Activated naive CD4-positive, alpha-beta T cell treated with anti-CD3 and anti-CD28 coated beads, Interleukin-2, amount 10 ng/mL, durations not matched to agents 7 days and 5 days (primary cell): ENCODE data around the gene CHL1.

Experiments used
- CTCF ChIA-PET: fragments of 350-600 bp; sonication (Branson Sonifier 250); formaldehyde crosslinking; loops from one replicate; lab custom pipeline; 2021; ENCODE audit warnings: antibody characterized with exemption; lab: Charles Lee
- DNase-seq: peaks from one replicate; pipeline ENCODE4 v3.0.0-alpha.2; 2020
- H3K27ac Mint-ChIP-seq: one replicate; pipeline ENCODE4 v1.8.0; 2021; ENCODE audit warnings: mild to moderate bottlenecking, moderate library complexity, mixed read lengths
- H3K27me3 Mint-ChIP-seq: one replicate; pipeline ENCODE4 v1.8.0; 2021; ENCODE audit warnings: mild to moderate bottlenecking, mixed read lengths
- H3K36me3 Mint-ChIP-seq: one replicate; pipeline ENCODE4 v1.8.0; 2021; ENCODE audit warnings: mixed read lengths
- H3K4me1 Mint-ChIP-seq: one replicate; pipeline ENCODE4 v1.8.0; 2021; ENCODE audit warnings: mixed read lengths
- H3K4me3 Mint-ChIP-seq: one replicate; pipeline ENCODE4 v1.8.0; 2021; ENCODE audit warnings: mild to moderate bottlenecking, moderate library complexity, mixed read lengths
- H3K9me3 Mint-ChIP-seq: one replicate; pipeline ENCODE4 v1.8.0; 2021; ENCODE audit warnings: mixed read lengths

The CHL1 gene

GRCh38 chr3:196311-197148, at the start of gene CHL1:
CHL1 (plus strand) TSS chr3:196763; CDS start chr3:319777, 123,014 bp downstream.
- no peak for DNase-seq
- no peaks in the 10 kb centered on the region for H3K9me3 Mint-ChIP-seq
- H3K4me1 Mint-ChIP-seq: no peaks in the 10 kb centered on the region
- CTCF ChIA-PET: no interaction called here
- no peak within 1 kb of the TSS for H3K4me3 Mint-ChIP-seq
- H3K27ac Mint-ChIP-seq: no peak within 1 kb of the TSS
- peaks cover 3% of the 10 kb centered on the region for H3K36me3 Mint-ChIP-seq
- H3K27me3 Mint-ChIP-seq: peaks cover 24% of the 10 kb centered on the region

DNA sequence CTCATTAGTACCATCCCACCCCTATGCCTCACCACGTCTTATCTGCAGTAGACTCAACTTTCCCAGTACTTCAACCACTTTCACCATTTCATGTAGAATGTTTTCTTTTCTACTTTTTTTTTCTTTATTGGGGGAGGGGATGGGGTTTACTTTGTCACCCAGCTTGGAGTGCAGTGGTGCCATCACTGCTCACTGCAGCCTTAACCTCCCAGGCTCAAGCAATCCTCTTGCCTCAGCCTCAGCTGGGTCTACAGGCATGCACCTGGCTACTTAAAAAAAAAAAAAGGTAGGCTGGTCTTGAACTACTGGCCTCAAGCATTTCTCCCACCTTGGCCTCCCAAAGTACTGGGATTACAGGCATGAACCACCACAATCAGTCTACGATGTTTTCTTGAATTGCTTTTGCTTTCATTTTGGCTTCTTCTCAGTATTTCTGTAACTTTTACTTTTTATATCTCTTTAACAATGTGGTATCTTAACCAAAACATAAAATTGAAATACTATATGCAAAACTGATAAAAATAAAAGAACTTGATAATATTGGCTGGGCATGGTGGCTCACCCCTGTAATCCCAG, 44.9 kb upstream of the CHL1 start:
- CTCF ChIA-PET: no interaction called here
- no peak overlapping the region for H3K27ac Mint-ChIP-seq
- no peaks in the 10 kb centered on the region for H3K27me3 Mint-ChIP-seq
- H3K4me1 Mint-ChIP-seq: no peaks in the 10 kb centered on the region
- H3K9me3 Mint-ChIP-seq: peaks cover 1% of the 10 kb centered on the region
- no peak overlapping the region for H3K4me3 Mint-ChIP-seq
- no peak for DNase-seq
- H3K36me3 Mint-ChIP-seq: no peaks in the 10 kb centered on the region

DNA sequence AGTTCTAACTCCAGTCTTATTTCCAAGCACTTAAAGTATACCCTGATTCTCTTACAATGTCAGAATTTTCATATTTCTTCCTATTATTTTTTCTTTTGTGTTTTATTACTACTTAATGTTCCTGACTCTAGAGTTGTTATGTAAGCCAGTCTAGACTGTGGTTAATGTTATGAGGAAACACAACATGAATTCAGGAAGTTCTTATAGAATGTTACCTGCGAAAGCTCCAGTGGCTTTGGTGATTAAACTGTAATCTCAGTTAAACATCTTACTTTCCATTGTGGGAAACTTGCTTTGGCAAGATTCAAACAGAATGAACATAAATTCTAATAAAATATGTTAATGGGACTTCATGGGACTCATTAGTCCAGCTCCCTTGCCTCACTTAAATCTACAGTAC, 36.6 kb upstream of the CHL1 start:
- no peaks in the 10 kb centered on the region for H3K27me3 Mint-ChIP-seq
- H3K4me1 Mint-ChIP-seq: no peaks in the 10 kb centered on the region
- no peak overlapping the region for H3K27ac Mint-ChIP-seq
- CTCF ChIA-PET: no interaction called here
- H3K36me3 Mint-ChIP-seq: no peaks in the 10 kb centered on the region
- DNase-seq: no peak
- no peak overlapping the region for H3K4me3 Mint-ChIP-seq
- no peaks in the 10 kb centered on the region for H3K9me3 Mint-ChIP-seq

DNA sequence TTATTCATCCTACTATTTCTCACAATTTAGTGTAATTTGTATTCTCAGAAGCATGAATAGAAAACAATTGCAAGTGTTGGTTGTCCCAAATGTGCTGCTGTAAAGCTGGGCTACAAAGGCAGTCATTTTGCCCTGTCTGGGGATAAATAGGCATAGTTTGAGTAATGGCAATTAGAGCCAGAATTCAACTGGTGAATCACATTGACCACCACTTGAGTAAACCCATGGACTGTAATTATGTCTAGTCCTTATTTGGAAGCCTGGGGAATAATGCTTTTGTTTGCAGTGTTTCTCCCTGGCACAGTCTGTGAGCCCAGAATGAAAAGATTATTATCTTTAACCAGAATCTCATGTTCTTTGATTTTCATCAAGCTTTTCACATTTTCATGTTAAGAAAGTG, 30.5 kb upstream of the CHL1 start:
- no peak for DNase-seq
- no peak overlapping the region for H3K4me3 Mint-ChIP-seq
- no peaks in the 10 kb centered on the region for H3K36me3 Mint-ChIP-seq
- H3K9me3 Mint-ChIP-seq: no peaks in the 10 kb centered on the region
- no peak overlapping the region for H3K27ac Mint-ChIP-seq
- H3K4me1 Mint-ChIP-seq: no peaks in the 10 kb centered on the region
- no peaks in the 10 kb centered on the region for H3K27me3 Mint-ChIP-seq
- CTCF ChIA-PET: no interaction called here

DNA sequence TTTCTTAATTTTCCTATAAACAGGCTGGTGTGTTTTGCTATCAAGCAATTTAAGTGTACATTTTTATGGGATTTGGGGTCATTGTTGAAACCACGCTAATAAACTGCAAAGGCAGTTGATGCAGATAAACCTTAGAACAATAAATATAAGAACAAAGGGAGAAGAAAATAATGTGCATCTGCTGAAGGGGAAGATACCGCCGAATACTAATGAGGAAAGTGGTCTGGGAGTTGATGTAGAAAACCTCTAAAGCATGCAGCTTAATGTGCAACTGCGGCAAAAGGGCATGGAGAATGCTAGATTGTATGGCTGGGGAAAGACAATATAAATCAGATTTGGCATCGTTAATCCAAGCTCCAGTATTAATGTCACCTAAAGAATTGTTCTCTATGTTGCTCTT, 29.8 kb upstream of the CHL1 start:
- H3K36me3 Mint-ChIP-seq: no peaks in the 10 kb centered on the region
- no peaks in the 10 kb centered on the region for H3K27me3 Mint-ChIP-seq
- no peak overlapping the region for H3K27ac Mint-ChIP-seq
- CTCF ChIA-PET: no interaction called here
- no peaks in the 10 kb centered on the region for H3K9me3 Mint-ChIP-seq
- H3K4me3 Mint-ChIP-seq: no peak overlapping the region
- no peaks in the 10 kb centered on the region for H3K4me1 Mint-ChIP-seq
- no peak for DNase-seq

GRCh38 chr3:173886-174285, 22.7 kb upstream of the CHL1 start:
- Mint-ChIP-seq H3K4me3 (no peak overlapping the region), H3K9me3 (no peaks in the 10 kb centered on the region), H3K4me1 (no peaks in the 10 kb centered on the region), H3K27me3 (no peaks in the 10 kb centered on the region), H3K27ac (no peak overlapping the region), H3K36me3 (no peaks in the 10 kb centered on the region)
- no peak for DNase-seq
- CTCF ChIA-PET: no interaction called here

- H3K27ac Mint-ChIP-seq: no peak overlapping the region
- CTCF ChIA-PET: no interaction called here
- H3K36me3 Mint-ChIP-seq: no peaks in the 10 kb centered on the region
- no peak overlapping the region for H3K4me3 Mint-ChIP-seq
- H3K27me3 Mint-ChIP-seq: no peaks in the 10 kb centered on the region
- no peaks in the 10 kb centered on the region for H3K9me3 Mint-ChIP-seq
- no peaks in the 10 kb centered on the region for H3K4me1 Mint-ChIP-seq
- DNase-seq: no peak
Measured at GRCh38 chr3:184976-185375, 11.6 kb upstream of the CHL1 start.

- H3K4me3 Mint-ChIP-seq: no peak overlapping the region
Measured at GRCh38 chr3:192215-192929, 4.2 kb upstream of the CHL1 start.

DNA sequence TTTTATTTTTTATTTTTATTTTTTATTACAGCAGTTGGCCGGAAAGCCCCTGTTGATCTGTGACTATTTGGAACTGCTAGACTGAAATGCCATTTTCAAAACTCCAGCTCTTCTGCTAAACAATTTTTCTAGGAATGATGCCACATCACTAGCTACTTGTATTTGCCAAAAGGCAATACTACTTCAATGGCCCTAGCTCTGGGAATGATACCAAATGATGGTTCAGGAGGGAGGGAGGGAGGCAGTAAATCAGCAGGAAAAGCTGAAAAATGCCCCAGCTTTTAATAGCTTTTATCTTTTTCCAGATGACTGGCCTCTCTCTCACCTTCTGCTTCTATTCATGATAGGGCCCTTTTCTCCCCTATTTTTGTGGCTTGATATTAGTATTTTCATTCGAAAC, 2.6 kb upstream of the CHL1 start:
- CTCF ChIA-PET: no interaction called here
- H3K9me3 Mint-ChIP-seq: no peaks in the 10 kb centered on the region
- H3K4me3 Mint-ChIP-seq: no peak overlapping the region
- H3K27me3 Mint-ChIP-seq: peaks cover 24% of the 10 kb centered on the region
- no peak overlapping the region for H3K27ac Mint-ChIP-seq
- H3K36me3 Mint-ChIP-seq: peaks cover 3% of the 10 kb centered on the region
- DNase-seq: no peak
- no peaks in the 10 kb centered on the region for H3K4me1 Mint-ChIP-seq

More at GRCh38 chr3:192215-192929, 4.2 kb upstream of the CHL1 start:
- Mint-ChIP-seq H3K9me3 (no peaks in the 10 kb centered on the region), H3K36me3 (peaks cover 3% of the 10 kb centered on the region), H3K27me3 (peaks cover 19% of the 10 kb centered on the region), H3K27ac (no peak overlapping the region), H3K4me1 (no peaks in the 10 kb centered on the region)
- CTCF ChIA-PET: no interaction called here
- DNase-seq: no peak

DNA sequence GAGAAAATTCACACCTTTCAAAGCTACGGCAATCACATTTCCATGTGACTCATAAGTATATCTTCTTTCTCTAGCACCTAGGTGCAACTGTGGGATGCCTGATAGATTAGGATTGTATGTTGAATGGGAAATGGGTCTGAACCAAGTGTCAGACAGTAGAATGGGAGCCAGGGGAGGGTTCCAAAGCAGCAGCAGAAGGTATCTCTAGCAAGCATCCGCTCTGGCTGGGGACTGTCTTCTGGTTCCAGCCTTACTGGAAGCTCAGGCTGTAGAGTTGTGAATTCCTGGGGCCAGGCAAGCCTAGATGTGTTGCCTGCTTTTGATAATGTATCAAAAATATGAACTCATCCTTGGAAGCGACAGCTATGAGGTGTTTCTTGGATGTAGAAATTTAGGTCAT, 2.1 kb upstream of the CHL1 start:
- peaks cover 3% of the 10 kb centered on the region for H3K36me3 Mint-ChIP-seq
- H3K27me3 Mint-ChIP-seq: peaks cover 24% of the 10 kb centered on the region
- no peak overlapping the region for H3K27ac Mint-ChIP-seq
- no peaks in the 10 kb centered on the region for H3K4me1 Mint-ChIP-seq
- no peak for DNase-seq
- H3K9me3 Mint-ChIP-seq: no peaks in the 10 kb centered on the region
- CTCF ChIA-PET: no interaction called here
- H3K4me3 Mint-ChIP-seq: no peak overlapping the region

GRCh38 chr3:195666-196065, 897 bp upstream of the CHL1 start:
- no peak overlapping the region for H3K4me3 Mint-ChIP-seq
- no peak overlapping the region for H3K27ac Mint-ChIP-seq
- no peaks in the 10 kb centered on the region for H3K4me1 Mint-ChIP-seq
- no peak for DNase-seq
- peaks cover 3% of the 10 kb centered on the region for H3K36me3 Mint-ChIP-seq
- no peaks in the 10 kb centered on the region for H3K9me3 Mint-ChIP-seq
- H3K27me3 Mint-ChIP-seq: peaks cover 24% of the 10 kb centered on the region
- CTCF ChIA-PET: no interaction called here

DNA sequence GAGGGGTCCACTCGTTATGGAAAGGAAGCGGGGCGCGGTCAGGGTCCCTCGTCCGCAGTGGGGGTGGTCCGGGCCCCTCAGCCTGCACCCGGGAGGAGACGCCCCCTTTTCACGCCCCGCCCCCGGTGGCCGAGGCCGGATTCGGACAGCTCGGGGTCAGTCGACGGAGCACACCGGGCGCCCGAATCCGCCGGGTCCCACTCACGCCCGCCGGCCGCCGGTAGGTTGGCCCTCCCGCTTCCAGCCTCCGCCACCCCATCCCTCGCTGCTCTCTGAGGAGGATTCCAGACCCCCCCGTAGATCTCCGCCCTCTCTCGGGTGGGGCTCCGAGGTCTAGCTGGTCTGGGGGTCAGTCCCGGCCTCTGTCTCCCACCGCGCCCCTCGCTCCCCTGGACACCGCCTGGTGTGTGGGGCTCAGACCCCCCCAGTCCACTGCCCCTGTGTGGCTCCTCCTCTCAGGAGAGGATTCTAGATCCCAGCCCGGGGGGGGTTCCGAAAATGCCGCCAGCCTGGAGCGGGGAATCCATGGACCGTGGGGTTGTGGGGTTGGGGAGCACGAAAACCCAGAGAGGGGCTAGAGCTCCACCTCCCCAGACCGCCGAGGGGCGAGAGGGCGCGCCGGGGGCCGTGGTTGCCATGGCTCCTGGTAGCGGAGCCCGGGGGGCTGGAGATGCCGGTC, 725 bp downstream of the CHL1 start:
- Mint-ChIP-seq H3K9me3 (no peaks in the 10 kb centered on the region), H3K27ac (no peak overlapping the region), H3K27me3 (peaks cover 24% of the 10 kb centered on the region), H3K4me3 (no peak overlapping the region), H3K36me3 (peaks cover 3% of the 10 kb centered on the region), H3K4me1 (no peaks in the 10 kb centered on the region)
- CTCF ChIA-PET: no interaction called here
- no peak for DNase-seq

DNA sequence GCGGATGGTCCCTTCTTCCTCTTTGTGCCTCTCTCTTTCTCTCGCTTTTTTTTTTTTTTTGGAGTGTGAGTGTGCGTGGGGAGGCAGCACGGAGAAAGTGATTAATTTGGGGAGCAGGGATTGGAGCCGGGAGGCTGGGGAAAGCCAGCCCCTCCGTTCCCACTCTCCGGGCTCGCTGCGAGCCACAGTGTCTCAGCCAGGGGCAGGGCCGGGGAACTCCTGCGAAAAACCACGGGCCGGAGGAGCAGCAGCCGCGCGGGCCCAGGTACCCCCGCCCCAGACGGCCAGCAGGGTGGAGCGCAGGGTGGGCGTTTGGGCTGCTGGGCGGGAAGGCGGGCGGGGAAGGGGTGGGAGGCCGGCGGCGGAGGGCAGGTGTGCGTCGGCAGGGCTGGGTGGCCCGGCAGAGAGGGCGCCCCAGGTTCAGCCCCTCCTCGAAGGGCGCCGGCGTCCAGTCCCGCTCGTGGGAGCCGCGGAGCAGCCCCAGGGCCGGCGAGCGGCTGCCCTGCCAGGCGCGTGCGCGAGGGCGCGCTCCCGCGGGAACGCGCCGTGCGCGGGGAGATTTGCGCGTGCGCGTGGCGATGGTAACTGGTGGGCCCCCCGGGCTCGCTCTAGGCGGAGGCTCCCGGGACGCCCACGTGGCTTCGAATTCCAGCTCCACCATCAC, 1.4 kb downstream of the CHL1 start:
- no peak for DNase-seq
- no peak overlapping the region for H3K4me3 Mint-ChIP-seq
- no peaks in the 10 kb centered on the region for H3K9me3 Mint-ChIP-seq
- H3K36me3 Mint-ChIP-seq: peaks cover 3% of the 10 kb centered on the region
- H3K27me3 Mint-ChIP-seq: peaks cover 24% of the 10 kb centered on the region
- CTCF ChIA-PET: no interaction called here
- H3K4me1 Mint-ChIP-seq: no peaks in the 10 kb centered on the region
- no peak overlapping the region for H3K27ac Mint-ChIP-seq

DNA sequence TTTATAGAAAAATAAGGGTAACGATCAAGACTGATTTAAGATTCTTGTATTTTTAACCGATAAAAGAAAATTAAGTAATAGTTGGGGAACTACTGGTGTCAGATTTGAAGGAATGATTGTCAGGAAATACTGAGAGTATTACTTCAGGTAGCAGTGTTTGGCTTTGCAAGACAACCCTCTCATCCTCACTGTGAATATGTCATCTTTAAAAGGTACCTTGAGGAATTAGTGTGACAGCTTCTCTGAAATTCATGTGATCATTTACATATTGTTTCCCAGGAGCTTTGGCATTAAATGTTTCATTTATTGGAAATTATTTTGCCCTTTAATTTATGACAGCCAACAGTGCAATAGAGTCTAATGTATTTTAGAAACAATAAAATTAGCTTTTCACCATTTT, 3.3 kb downstream of the CHL1 start:
- no peak for DNase-seq
- Mint-ChIP-seq H3K4me3 (no peak overlapping the region), H3K27ac (no peak overlapping the region), H3K36me3 (peaks cover 3% of the 10 kb centered on the region), H3K4me1 (no peaks in the 10 kb centered on the region), H3K27me3 (peaks cover 24% of the 10 kb centered on the region), H3K9me3 (peaks cover 2% of the 10 kb centered on the region)
- CTCF ChIA-PET: no interaction called here
